OCI-LY7 (cell line): ENCODE data around the gene SCAF1.

Experiments
- EZH2phosphoT487 ChIP-seq: fragments of 200-600 bp; sonication (generic); IDR thresholded peaks from 2 replicates; pipeline ENCODE4 v1.6.1; 2018; ENCODE audit warnings: low read depth, borderline replicate concordance, mild to moderate bottlenecking, mixed run types, antibody characterized with exemption, low read length, moderate library complexity, mixed read lengths
- TF ChIP-seq, protein P1 (sequence below): fragments of 200-600 bp; sonication (generic); conservative IDR thresholded peaks from 2 replicates; pipeline ENCODE4 v1.5.1; 2014; ENCODE audit warnings: mild to moderate bottlenecking, antibody characterized with exemption, low read length, moderate library complexity, mixed read lengths

DNA sequence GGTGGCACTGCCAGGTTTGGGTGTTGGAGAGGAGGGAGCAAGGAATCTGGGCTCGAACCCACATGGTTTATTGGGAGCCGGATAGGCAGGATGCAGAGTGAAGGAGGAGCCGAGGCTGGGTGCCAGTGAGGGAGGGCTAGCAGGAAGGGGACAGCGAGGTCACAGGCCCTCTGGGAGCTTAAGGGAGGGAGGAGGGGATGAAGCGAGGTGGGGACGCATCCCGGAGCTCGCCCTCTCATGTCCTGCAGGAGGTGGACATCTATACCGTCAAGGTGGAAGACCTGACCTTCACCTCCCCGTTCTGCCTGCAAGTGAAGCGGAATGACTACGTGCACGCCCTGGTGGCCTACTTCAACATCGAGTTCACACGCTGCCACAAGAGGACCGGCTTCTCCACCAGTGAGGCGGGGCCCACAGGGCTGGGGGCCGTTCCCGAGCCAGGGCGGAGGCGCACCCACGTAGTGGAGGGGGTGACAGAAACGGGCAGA is 43.9 kb downstream of the SCAF1 start:
- TF ChIP-seq, protein P1, sequence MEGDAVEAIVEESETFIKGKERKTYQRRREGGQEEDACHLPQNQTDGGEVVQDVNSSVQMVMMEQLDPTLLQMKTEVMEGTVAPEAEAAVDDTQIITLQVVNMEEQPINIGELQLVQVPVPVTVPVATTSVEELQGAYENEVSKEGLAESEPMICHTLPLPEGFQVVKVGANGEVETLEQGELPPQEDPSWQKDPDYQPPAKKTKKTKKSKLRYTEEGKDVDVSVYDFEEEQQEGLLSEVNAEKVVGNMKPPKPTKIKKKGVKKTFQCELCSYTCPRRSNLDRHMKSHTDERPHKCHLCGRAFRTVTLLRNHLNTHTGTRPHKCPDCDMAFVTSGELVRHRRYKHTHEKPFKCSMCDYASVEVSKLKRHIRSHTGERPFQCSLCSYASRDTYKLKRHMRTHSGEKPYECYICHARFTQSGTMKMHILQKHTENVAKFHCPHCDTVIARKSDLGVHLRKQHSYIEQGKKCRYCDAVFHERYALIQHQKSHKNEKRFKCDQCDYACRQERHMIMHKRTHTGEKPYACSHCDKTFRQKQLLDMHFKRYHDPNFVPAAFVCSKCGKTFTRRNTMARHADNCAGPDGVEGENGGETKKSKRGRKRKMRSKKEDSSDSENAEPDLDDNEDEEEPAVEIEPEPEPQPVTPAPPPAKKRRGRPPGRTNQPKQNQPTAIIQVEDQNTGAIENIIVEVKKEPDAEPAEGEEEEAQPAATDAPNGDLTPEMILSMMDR = no peak
- no peak for TF ChIP-seq EZH2phosphoT487
